Smooth muscle cell (in vitro differentiated cells): Measurements from ENCODE around the gene FANCF. TPM values are rescaled to one million over a fixed set of nuclear protein-coding genes. Genes with fewer than 3 reads are reported as not detected.

Experiments
- DNase-seq: peaks from one replicate; lab custom pipeline; 2025; ENCODE audit not compliant: unreplicated experiment; lab: John Stamatoyannopoulos, UW
- H2AFZ ChIP-seq: fragments of 200-600 bp; sonication (generic); 2 replicates; pipeline ENCODE4 v1.6.0; 2016; ENCODE audit warnings: antibody characterized with exemption, low read depth, mild to moderate bottlenecking
- H3F3A ChIP-seq: fragments of 200-600 bp; sonication (generic); 2 replicates; pipeline ENCODE4 v1.6.0; 2017; ENCODE audit warnings: antibody characterized with exemption, low read depth
- H3K27ac ChIP-seq: fragments of 200-600 bp; sonication (generic); 2 replicates; pipeline ENCODE4 v1.5.1; 2016; ENCODE audit warnings: low read depth, mild to moderate bottlenecking
- H3K27me3 ChIP-seq: fragments of 200-600 bp; sonication (generic); 2 replicates; pipeline ENCODE4 v1.6.1; 2016; ENCODE audit warnings: low read depth, mild to moderate bottlenecking
- H3K36me3 ChIP-seq: fragments of 200-600 bp; sonication (generic); 2 replicates; pipeline ENCODE4 v1.5.1; 2016; ENCODE audit warnings: low read depth
- H3K4me1 ChIP-seq: fragments of 200-600 bp; sonication (generic); 2 replicates; pipeline ENCODE4 v1.5.1; 2016; ENCODE audit warnings: low read depth
- H3K4me2 ChIP-seq: fragments of 200-600 bp; sonication (generic); 2 replicates; pipeline ENCODE4 v1.6.0; 2016; ENCODE audit warnings: mild to moderate bottlenecking
- H3K4me3 ChIP-seq: fragments of 200-600 bp; sonication (generic); 2 replicates; pipeline ENCODE4 v1.5.1; 2016; ENCODE audit warnings: mild to moderate bottlenecking
- H3K79me2 ChIP-seq: fragments of 200-600 bp; sonication (generic); 2 replicates; pipeline ENCODE4 v1.6.0; 2016; ENCODE audit warnings: low read depth, mild to moderate bottlenecking
- H3K9ac ChIP-seq: fragments of 200-600 bp; sonication (generic); 2 replicates; pipeline ENCODE4 v1.6.0; 2016; ENCODE audit warnings: low read depth
- H3K9me3 ChIP-seq: fragments of 200-600 bp; sonication (generic); replicated peaks from 2 replicates; pipeline ENCODE4 v1.5.1; 2016; ENCODE audit warnings: low read depth
- H4K20me1 ChIP-seq: fragments of 200-600 bp; sonication (generic); 2 replicates; pipeline ENCODE4 v1.6.0; 2016; ENCODE audit warnings: low read depth
- WGBS: methylation state at CpG from one replicate; pipeline ENCODE4 v1.1.7; 2016; ENCODE audit warnings: low lambda C conversion rate; 5-methylcytosine and 5-hydroxymethylcytosine counted together
- polyA plus RNA-seq: library from polyadenylated mRNA; unstranded; fragments of >200 nt; fragmentation: Nextera tagmentation; extraction: Ambion mirVana; gene quantifications from 2 replicates; pipeline ENCODE4 v1.2.1, GENCODE V29; 2016
- total RNA-seq: library from RNA; depleted of rRNA; stranded (reverse); fragments of >200 nt; gene quantifications from 2 replicates; pipeline ENCODE4 v1.2.3, GENCODE V29; 2014
- TF ChIP-seq, protein P1 (sequence below): fragments of 200-600 bp; sonication (generic); IDR thresholded peaks from 2 replicates; pipeline ENCODE4 v1.5.1; 2017; ENCODE audit warnings: borderline replicate concordance, mild to moderate bottlenecking, antibody characterized with exemption; ENCODE audit not compliant: insufficient read depth, poor library complexity, severe bottlenecking

FANCF gene
- total and polyA plus RNA-seq, 2 experiments from 2014 or later, result 5.6 to 8.6 TPM

DNA sequence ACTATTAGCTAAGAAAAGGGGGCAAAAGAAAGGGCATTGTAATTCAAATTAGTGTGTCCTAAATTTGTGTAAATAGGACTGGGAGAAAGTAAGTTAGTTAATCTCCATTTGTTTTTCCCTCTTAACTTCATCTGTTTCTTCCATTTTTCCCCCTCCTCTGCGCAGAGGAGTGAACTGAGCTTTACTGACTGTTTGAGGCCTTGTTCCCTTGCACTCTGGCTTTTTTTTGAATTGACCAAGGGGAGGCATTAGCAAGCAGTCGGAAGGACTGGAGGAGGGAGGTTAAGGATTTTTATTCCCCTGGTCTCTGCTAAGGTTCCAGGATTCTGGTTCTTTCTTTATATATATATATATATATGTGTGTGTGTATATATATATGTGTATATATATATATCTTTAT is 15.2 kb upstream of the FANCF start:
- Histone ChIP-seq H3K27me3 (no peaks in the 10 kb centered on the region), H3K4me3 (no peak overlapping the region), H3F3A (no peaks in the 10 kb centered on the region), H3K4me1 (peaks cover 12% of the 10 kb centered on the region), H3K9me3 (no peaks in the 10 kb centered on the region), H3K79me2 (no peaks in the 10 kb centered on the region), H2AFZ (no peak overlapping the region), H3K9ac (no peak overlapping the region), H3K36me3 (no peaks in the 10 kb centered on the region), H3K4me2 (no peak overlapping the region), H3K27ac (no peak overlapping the region), H4K20me1 (no peaks in the 10 kb centered on the region)
- DNase-seq, result no peak
- TF ChIP-seq, protein P1, sequence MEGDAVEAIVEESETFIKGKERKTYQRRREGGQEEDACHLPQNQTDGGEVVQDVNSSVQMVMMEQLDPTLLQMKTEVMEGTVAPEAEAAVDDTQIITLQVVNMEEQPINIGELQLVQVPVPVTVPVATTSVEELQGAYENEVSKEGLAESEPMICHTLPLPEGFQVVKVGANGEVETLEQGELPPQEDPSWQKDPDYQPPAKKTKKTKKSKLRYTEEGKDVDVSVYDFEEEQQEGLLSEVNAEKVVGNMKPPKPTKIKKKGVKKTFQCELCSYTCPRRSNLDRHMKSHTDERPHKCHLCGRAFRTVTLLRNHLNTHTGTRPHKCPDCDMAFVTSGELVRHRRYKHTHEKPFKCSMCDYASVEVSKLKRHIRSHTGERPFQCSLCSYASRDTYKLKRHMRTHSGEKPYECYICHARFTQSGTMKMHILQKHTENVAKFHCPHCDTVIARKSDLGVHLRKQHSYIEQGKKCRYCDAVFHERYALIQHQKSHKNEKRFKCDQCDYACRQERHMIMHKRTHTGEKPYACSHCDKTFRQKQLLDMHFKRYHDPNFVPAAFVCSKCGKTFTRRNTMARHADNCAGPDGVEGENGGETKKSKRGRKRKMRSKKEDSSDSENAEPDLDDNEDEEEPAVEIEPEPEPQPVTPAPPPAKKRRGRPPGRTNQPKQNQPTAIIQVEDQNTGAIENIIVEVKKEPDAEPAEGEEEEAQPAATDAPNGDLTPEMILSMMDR, result no peak
- WGBS, result 56% methylated on average over 2 of the region's 2 CpGs

DNA sequence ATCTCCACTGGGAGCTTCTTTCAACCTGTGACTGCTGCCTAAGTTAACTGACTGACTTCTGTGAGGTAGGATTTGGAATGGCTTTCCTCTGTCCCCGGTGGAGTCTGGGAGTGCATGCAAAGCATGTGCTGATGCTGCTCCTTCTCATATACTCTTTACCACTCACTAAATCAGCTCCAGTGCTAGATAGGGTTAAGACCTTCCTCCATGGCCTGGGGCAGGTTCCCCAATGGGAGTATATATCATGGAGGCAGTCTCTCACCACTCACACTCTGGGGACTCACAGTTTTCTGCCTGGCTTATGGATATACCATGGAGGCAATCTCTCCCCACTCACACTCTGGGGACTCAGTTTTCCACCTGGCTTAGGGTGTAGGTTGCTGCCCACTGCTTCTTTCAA is 10.1 kb upstream of the FANCF start:
- Histone ChIP-seq H3K4me1 (peaks cover 10% of the 10 kb centered on the region), H2AFZ (no peak overlapping the region), H3K27ac (no peak overlapping the region), H3K4me2 (no peak overlapping the region), H3K4me3 (no peak overlapping the region), H3K27me3 (no peaks in the 10 kb centered on the region), H3K9me3 (no peaks in the 10 kb centered on the region), H3K36me3 (no peaks in the 10 kb centered on the region), H3K79me2 (no peaks in the 10 kb centered on the region), H3K9ac (no peak overlapping the region), H3F3A (no peaks in the 10 kb centered on the region), H4K20me1 (no peaks in the 10 kb centered on the region)
- 0% methylated on average over 1 of the region's 1 CpG for WGBS
- TF ChIP-seq, protein P1, result no peak
- DNase-seq, result no peak

DNA sequence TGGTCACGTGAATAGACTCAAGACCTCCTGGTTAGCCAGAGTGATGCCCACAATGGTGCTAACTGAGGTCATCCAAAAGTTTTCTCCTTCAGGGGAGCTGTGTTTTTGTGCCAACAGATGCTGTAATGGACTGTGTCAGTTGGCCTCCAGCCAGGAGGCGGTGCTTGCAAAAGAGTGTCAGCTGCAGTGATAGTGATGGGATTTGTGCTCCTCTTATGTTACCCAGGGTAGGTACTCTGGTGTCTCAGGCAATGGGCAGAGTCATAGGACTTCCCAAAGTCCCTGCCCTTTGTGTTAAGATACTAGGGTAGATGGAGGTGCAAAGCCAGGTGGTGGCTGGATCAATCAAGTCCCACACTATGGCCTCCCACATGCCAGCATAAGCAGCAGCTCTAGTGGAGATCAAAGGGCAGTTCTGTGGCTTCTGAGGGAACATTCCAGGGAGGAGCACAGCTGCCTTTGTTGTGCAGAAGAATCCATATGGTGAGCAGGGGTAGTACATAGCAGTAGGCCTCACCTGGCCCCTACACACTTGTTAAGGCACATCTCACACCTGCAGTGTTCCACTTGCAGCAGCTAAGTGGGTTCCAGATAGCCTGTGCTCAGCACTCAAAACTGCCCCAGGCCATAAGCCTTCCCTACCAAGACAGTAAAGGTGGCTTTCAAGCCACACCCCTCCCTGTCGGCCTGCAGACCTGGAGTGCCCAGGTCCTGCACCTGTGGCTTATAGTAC is 9.4 kb upstream of the FANCF start:
- no peaks in the 10 kb centered on the region for H3K27me3 ChIP-seq
- H2AFZ ChIP-seq, result no peak overlapping the region
- peaks cover 5% of the 10 kb centered on the region for H3K4me1 ChIP-seq
- H3K4me2 ChIP-seq, result no peak overlapping the region
- TF ChIP-seq, protein P1, result no peak
- 81% methylated on average over 3 of the region's 3 CpGs for WGBS
- no peak overlapping the region for H3K4me3 ChIP-seq
- H3F3A ChIP-seq, result no peaks in the 10 kb centered on the region
- no peaks in the 10 kb centered on the region for H3K36me3 ChIP-seq
- DNase-seq, result no peak
- H3K9ac ChIP-seq, result no peak overlapping the region
- no peaks in the 10 kb centered on the region for H3K79me2 ChIP-seq
- no peak overlapping the region for H3K27ac ChIP-seq
- no peaks in the 10 kb centered on the region for H3K9me3 ChIP-seq
- H4K20me1 ChIP-seq, result no peaks in the 10 kb centered on the region

DNA sequence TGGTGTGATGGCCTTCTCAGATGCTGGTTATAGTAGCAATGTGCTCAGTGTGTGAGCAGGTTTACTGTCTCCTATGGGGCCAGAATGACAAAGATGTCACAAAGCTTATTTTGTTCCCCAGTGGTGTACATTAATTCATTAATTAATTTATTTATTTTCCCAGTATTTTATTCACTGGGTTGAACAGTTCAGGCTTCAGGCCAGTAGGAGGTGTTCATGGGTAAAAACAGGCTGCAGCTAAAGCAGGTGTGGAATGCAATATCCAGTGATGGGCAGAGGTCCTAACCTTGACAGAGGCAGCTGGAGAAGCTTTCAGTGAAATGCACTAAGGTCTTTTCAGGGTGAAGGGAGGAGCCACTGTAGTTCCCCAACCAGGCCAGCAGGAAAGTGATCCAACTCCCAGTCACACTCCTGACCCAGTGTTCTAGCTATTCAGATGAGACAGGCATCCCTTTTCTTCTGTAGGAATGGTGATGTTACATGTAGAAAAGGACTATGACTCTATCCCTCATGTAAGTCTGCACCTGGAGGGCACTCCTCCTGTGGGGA is 7.8 kb upstream of the FANCF start:
- DNase-seq, result no peak
- Histone ChIP-seq H2AFZ (no peak overlapping the region), H3K9ac (no peak overlapping the region), H3K27ac (no peak overlapping the region), H4K20me1 (no peaks in the 10 kb centered on the region), H3K27me3 (no peaks in the 10 kb centered on the region), H3K4me3 (no peak overlapping the region), H3K79me2 (no peaks in the 10 kb centered on the region), H3K36me3 (no peaks in the 10 kb centered on the region), H3K4me2 (no peak overlapping the region), H3K9me3 (no peaks in the 10 kb centered on the region), H3F3A (no peaks in the 10 kb centered on the region), H3K4me1 (peaks cover 5% of the 10 kb centered on the region)
- TF ChIP-seq, protein P1, result no peak
